HG03196 (cell line): ENCODE data around the gene SLC1A5.
"Not testable (repeated sequence)": the region's sequence is repeated elsewhere in the genome, so short reads cannot be mapped to it uniquely, and the experiment has no call there.

Source experiments
- ATAC-seq: cut with Tn5 transposase; IDR thresholded peaks from one replicate; pipeline ENCODE4 v1.9.1; 2021; ENCODE audit not compliant: unreplicated experiment

The SLC1A5 gene

DNA sequence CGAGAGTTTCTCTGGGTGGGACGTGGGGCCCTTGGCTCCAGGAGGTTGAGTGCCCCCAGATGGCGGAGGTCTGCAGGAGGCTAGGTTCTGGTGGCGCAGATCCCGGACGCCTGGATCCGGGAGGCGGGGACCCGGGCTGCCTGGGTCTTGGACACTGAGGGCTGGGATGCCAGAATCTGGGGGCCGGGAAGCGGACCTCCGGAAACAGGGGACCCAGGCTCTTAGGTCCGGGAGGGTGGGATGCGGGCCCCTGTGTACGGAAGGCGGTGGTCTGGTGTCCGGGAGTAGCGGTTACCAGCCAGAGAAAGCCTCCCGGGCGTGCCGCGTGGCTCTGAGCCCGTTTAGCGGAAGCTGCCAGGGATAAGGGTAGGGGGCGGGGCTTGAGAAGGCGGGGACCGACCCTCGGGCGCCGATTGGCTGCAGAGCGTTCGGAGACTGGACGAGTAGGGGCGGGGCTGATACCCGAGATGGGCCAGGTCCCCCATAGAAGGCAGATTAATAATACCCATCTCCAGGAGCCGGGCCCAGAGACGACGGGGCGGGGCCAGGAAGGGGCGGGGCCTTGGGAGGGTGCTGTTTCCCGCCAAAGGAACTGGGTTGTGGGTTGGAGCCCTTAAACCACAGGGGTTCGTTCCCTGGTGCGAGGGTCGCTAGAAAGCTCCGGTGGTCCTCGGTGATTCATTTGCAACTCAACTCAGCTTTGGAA, at the start of gene SLC1A5:
SLC1A5 (minus strand) TSS at position 333 of the 706 bp plus-strand sequence. CDS start 629 bp downstream, outside the sequence.
- peak; percentile 57 for ATAC-seq

DNA sequence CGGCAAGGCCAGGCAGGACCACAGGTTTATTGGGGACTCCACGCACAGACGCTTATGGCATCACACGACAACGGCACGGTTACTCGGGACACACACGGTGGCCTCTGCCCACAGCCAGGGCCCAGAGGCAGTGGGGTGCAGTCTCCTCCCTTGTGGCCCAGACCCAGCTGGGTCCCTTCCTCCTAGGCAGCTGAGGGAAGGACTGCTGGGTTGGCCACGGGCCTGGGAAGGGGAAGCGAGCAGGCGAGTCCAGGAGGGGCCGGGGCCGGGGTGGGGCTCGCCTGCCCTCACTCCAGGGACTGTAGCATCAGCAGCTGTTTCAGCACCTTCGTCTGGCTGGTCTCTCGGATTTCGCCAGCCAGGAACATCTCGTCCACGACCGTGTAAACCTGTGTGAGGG, 49.8 kb upstream of the SLC1A5 start:
- no peak for ATAC-seq

DNA sequence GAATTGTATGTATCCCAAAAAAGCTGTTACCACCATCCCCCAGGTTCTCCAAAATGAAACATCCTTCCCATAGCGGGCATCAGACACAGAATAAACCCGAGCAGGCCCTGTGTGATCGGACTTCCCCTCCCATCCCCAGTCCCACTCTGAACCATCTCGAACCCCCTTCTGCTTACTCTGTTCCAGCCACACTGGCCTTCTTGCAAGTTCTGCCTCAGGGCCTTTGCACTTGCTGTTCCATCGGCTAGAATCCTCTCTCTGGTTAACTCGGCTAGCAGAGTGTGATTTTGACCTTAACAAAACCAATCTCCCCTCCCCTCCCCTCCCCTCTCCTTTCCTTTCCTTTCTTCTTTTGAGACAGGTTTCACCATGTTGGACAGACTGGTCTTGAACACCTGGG, 46.6 kb upstream of the SLC1A5 start:
- ATAC-seq, result no peak

DNA sequence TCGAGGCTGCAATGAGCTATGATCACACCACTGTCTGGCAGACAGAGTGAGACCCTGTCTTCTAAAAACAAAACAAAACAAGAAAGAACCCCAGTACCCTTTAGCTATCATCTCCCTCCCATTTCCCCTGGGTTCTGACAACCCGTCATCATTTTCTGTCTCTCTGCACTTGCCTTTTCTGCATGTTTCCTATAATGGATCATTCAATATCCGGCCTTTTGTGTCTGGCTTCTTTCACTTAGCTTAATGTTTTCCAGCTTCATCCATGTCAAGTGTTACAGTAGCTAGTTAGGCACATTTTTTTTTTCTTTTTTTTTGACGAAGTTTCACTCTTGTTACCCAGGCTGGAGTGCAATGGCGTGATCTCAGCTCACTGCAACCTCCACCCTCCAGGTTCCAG, 45.7 kb upstream of the SLC1A5 start:
- ATAC-seq, result no peak

DNA sequence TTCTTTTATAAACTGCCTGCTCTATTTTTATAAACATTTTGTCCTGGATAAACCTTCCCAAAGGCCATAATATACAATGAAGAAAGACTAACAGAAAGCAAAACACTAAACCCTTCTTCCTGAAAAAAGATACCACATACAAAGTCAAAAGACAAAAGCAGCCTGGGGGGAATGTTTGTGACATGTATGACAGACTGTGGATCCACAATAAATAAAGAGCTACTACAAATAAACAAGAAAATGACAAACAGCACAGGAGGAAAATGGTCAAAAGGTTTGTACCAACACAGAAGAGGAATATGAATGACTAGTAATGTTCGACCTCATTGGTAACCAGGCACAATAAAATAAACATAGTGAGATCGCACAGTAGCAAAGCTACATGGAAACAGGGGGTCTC, 42.5 kb upstream of the SLC1A5 start:
- ATAC-seq, result no peak

DNA sequence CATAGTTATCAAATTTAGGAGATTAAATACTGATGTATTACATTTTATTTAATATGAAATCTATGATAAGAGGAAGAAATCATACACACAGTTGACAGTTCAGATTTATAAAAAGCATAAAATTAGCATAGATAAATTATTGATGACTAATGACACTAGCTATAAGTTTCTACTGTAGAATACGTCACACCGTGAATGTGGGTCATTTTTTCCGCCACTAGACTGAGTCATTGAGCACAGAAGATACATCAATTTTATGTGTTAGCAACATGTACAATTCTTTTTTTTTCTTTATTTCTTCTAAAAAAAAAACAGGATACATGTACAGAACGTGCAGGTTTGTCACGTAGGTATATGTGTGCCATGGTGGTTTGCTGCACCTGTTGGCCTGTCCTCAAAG, 40.1 kb upstream of the SLC1A5 start:
- no peak for ATAC-seq

DNA sequence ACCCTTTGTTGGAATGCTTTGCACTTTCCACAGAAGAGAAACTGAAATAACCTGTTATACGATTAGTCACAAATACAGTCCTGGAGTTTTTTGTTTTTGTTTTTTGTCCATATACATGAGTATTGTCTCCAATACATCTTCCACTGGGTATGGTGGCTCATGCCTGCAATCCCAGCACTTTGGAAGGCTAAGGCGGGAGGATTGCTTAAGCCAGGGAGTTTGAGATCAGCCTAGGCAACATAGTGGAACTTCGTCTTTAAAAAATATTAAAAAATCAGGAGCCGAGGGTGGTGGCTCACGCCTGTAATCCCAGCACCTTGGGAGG, 37.3 kb upstream of the SLC1A5 start:
- ATAC-seq, result no peak

DNA sequence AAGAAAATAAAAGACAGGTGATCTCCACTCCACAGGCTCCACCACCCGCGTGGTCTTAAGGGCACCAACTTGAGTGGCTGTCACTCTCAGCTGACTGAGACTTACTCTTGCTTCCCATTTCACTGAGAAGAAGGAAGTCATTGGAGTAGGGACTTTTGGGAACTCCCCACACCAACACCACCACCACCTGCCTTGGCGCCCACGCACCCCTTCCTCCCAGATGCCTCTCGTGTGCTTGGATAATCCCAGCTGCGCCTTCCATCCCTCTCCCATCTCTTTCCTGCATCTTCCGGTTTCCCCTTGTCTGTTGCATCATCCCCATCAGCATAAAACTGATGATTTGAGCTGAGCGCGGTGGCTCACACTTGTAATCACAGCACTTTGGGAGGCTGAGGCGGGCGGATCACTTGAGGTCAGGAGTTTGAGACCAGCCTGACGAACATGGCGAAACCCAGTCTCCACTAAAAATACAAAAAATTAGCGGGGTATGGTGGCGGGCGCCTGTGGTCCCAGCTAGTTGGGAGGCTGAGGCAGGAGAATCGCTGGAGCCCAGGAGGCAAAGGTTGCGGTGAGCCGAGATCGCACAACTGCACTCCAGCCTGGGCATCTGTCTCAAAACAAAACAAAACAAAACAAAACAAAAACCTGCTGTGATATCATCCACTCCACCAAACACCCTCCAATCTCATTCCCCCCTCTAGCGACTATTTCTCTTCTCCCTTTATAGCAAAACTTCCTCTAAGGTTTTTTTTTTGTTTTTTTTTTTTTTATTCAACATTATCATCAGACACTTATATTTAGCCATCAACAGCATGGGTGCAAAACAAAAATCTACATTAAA, 36.7 kb upstream of the SLC1A5 start:
- ATAC-seq, result no peak

DNA sequence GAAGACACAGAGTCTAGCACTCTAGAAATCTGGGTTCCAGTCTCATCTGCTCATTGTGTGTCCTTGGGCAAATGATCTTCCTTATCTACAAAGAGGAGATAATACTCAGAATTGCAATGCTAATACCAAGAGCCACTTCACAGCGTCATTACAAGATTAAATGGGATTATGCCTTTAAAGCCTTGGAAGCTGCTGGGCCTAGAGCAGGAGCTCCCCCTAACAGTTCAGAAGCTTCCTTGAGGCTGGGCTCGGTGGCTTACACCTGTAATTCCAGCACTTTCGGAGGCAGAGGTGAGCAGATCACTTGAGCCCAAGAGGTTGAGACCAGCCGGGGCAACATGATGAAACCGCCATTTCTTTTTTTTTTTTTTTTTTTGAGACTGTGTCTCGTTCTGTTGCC, 34.7 kb upstream of the SLC1A5 start:
- no peak for ATAC-seq

DNA sequence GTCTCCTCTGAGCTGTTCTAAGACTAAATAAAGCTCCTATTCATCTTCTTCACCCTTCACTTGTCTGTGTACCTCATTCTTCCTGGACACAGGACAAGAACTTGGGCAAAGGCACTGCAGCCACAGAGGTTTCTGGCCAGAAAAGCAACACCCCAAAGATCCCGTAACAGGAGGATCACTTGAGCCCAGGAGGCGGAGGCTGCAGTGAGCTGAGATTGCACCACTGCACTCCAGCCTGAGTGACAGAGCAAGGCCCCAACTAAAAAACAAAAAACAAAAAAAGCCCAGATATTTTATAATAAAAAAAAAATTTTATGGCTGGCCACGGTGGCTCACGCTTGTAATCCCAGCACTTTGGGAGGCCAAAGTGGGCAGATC, 34.0 kb upstream of the SLC1A5 start:
- not testable (repeated sequence) for ATAC-seq

DNA sequence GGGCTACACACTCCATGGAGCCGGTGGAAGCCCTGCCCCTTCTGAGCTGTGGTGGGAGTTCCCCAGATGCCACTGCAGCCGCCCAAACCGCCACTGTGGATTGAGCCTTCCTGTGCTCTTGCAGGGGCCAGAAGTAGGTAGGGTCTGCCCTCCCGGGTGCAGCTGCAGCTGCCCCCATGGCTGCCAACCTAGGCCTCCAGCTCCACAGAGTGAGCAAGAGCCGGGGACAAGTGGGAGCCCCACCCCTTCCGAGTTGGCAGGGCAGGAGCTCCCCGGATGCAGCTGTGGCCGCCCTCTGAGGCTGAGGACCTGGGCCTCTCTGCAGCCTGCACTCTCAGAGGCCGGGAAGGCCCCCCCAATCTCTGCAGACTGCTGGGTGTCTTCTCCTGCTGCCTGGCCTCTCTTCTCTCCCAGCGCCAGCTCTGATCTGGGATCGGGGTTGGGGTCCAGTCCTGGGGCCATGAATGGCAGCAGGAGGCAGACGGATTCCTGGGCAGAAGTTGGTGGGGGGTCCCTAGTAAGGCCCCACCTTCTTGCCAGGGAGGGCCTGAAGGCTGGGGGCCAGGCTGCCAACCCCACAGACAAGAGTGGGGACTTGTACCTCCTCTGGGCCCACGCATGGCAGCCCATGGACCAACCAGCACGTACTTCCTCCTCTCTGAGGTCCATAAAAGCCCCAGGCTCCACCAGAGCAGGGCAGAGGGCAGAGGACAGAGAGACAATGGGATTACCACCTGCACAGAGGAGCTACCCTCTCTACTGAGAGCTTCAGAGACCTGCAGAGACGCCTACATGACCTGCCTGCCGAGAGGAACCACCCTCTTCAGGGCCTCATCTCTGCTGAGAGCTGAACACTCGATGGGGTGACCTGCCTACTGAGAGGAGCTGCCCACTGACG, 33.4 kb upstream of the SLC1A5 start:
- ATAC-seq, result no peak

DNA sequence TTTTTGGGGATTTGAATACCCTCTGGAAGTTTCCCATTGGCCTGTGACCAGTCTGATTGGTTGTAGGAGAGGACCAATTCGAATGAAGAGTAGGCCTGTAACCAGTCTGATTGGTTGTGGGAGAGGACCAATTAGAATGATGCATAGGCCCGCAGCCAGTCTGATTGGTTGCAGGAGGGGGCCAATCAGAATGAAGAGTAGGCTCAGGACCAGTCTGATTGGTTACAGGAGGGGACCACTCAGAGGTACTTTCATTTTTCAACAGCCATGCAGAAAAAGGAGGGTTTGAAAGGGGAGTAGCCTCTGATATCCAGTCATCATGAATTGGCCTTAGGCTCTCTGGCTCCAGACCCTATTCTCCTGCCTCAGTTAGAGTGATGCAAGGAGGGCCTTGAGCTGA, 30.4 kb upstream of the SLC1A5 start:
- no peak for ATAC-seq

DNA sequence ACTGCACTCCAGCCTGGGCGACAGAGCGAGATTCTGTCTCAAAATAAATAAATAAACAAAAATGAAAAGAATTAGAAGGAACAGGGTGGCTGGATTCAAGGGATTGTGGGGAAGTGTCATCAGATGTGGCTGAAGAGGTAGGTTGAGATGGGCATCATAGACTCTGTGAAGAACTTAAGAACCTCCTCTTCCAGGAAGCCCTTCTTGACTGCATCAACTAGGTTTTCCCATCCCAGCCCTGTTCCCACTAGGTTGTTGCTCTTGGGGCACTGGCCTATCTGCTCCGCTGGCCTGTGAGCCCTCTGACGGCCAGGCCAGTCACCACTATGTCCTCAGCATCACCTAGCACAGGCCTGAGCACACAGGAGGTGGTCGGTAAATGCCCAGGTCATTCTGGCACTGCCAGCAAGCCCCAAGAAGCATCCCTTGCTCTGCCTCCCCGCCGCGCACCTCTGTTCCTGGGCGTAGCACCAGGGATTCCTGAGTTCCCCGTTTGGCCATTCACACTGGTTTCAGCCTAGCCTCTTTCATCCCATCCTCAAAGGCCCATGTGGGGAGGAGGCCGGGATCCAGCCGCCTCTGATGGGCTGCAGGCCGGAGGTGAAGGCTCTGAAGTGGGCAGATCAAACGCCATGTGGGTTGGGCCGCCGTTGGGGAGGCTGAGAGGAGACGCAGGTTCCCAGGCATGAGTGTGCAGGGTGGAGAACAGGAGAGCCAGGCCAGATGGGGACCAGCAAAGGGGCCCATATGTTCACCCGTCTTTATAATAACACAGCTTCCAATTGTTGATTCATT, 27.6 kb upstream of the SLC1A5 start:
- no peak for ATAC-seq

DNA sequence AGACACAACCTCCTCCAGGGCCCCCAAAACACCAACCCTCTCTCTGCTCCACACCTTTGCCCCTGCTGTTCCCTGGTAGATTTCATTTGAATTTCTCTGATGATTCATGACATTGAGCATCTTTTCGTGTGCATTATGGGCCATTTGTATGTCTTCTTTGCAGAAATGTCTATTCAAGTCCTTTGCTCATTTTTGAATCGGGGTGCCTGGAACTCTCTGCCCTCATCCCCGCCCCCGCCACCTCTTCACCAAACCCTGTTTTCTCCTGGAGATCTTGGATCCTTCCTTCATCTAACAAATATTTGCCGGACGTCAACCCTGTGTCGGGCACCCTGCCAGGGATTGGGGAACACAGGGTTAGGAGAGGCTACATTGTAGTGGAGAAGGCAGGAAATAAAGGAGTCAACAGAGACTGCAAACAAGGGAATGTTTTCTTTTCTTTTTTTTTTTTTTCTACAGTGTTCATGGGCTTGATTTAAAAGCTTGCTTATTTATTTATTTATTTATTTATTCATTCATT, 25.5 kb upstream of the SLC1A5 start:
- ATAC-seq, result no peak

DNA sequence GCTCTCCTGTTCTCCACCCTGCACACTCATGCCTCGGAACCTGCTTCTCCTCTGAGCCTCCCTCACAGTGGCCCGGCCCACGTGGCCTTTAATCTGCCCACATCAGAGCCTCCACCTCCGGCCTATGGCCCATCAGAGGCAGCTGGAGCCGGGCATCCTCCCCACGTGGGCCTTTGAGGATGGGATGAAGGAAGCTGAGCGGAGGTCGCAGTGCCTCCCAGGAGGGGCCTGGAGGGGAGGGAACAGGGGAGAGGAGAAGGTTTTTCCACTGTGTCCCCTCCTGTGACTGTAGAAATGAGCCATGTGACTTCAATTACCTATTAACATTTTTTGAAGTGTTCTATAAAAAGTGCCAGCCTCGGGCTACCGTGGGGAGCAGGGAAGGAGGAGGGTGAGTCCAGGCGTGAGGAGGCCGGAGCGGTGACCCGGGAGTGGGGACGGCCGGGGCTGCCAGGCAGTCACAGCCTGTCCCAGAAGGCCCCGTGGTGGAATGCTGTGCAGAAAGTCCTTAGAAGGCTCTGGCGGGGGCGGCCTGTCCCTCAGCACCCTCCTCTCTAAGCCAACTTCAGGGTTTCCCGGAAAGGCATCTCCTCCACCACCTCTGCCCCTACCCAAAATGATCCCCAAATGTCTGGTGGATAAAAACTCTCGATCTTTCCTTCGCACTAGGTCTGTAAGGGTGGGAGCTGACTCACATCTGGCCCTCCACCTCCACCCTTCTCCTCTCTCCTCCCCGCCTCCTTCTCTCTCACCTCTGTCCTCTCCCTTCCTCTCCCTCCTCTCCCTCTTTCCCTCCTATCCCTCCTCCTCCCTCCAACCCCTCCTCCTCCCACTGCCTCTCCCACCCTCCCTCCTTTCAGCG, 24.8 kb upstream of the SLC1A5 start:
- ATAC-seq, result no peak

DNA sequence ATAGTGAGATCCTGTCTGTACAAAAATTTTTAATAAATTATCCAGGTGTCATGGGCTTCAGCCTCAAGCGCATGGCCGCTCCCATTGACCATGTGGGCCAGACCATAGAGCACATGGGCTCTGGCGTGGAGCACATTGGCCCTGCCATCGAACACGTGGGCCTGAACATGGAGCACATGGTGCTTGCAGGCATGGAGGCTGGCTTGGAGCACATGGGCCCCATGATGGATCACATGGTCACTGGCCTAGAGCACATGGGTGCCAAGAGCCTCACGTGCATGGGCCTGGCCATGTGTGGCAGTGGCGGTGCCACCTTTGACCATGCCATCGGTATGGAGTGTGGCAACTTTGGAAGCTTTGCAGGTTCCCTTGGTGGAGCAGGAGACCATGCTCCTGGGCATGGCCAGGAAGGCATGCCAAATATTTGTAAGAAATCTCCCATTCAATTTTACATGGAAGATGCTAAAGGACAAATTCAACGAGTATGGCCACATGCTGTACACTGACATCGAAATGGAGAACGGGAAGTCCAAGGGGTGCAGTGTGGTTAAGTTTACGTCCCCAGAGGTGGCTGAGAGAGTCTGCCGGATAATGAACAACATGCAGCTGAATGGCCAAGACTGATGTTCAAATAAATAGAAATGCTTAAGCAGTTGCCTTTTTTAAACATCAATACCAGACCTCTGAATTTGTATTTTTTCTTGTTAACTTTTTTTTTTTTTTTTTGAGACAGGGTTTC, 21.3 kb upstream of the SLC1A5 start:
- no peak for ATAC-seq

DNA sequence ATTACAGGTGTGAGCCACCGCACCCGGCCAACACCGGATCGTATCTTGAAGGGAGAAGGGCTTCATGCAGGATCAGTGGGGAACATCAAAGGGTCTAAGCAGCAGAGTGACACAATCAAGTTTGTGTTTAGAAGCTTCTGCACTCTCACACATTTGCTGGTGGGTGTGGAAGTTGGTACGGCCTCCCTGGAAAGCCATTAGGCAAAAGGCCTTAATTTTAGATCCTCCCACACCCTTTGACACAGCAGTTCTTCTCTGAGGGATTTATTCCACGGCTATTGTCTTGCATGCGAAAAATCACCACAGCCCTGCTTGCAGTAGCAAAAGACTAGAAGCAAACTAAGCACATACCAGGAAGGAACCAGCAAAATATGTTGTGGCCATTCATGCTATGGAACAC, 18.3 kb upstream of the SLC1A5 start:
- no peak for ATAC-seq

DNA sequence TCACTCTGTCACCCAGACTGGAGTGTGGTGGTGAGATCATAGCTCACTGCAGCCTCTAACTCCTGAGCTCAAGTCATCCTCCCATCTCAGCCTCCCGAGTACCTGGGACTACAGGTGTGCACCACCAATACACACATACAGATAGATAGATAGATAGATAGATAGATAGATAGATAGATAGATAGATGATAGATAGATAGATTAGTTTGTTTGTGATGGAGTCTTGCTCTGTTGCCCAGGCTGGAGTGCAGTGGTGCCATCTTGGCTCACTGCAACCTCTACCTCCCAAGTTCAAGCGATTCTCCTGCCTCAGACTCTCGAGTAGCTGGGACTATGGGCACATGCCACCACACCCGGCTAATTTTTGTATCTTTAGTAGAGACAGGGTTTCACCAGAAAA, 16.0 kb upstream of the SLC1A5 start:
- ATAC-seq, result not testable (repeated sequence)

DNA sequence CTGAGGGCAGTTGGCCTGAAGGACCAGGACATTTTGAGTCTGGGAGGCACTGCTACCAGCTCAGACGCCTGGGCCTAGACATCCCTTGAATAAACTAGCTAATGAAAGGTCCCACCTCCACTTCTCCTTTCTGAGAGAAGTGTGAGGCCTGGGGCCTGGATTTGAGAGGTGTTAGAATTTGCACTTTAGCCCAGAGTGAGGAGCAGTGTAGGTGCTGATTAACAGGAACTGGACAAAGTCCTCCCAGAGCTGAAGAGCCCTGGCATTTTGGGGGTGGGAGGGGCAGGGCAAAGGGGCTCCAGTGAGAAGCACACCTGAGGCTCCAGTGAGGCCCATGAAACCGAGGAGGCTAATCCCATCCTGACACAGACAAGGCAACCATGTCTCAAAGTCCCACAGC, 15.2 kb upstream of the SLC1A5 start:
- ATAC-seq, result no peak
